CD4-positive, alpha-beta T cell treated with Interleukin-15 for 1 hour (primary cell): Measurements from ENCODE around the gene ACOT13.
"Not testable (repeated sequence)": the region's sequence is repeated elsewhere in the genome, so short reads cannot be mapped to it uniquely, and the experiment has no call there.

Experiments used
- DNase-seq: peaks from one replicate; pipeline ENCODE4 v3.0.0-alpha.2; 2020

Gene ACOT13

GRCh38 chr6:24663189-24663588 is 3.7 kb upstream of the ACOT13 start:
- no peak for DNase-seq

GRCh38 chr6:24664046-24664987 is 2.6 kb upstream of the ACOT13 start:
- no peak for DNase-seq

GRCh38 chr6:24666097-24666640 is 708 bp upstream of the ACOT13 start:
- DNase-seq = peak; percentile 41

GRCh38 chr6:24667378-24667803 is 514 bp downstream of the ACOT13 start:
- DNase-seq = no peak

- DNase-seq = not testable (repeated sequence)
These were observed 1.5 kb downstream of the ACOT13 start for GRCh38 chr6:24668066-24668996.

GRCh38 chr6:24668997-24669361 is 2.1 kb downstream of the ACOT13 start:
- DNase-seq = no peak

GRCh38 chr6:24670492-24670891 is 3.6 kb downstream of the ACOT13 start:
- not testable (repeated sequence) for DNase-seq

GRCh38 chr6:24671077-24671476 is 4.2 kb downstream of the ACOT13 start:
- not testable (repeated sequence) for DNase-seq

- no peak for DNase-seq
These were observed 5.8 kb downstream of the ACOT13 start for GRCh38 chr6:24672620-24673182.

- DNase-seq = no peak
These were observed 6.7 kb downstream of the ACOT13 start for GRCh38 chr6:24673625-24674024.

GRCh38 chr6:24678792-24679352 is 12.0 kb downstream of the ACOT13 start:
- not testable (repeated sequence) for DNase-seq

- DNase-seq = no peak
These were observed 13.7 kb downstream of the ACOT13 start for GRCh38 chr6:24680582-24680981.

- DNase-seq = no peak
These were observed 16.7 kb downstream of the ACOT13 start for GRCh38 chr6:24683297-24684296.

GRCh38 chr6:24686408-24686807 is 19.5 kb downstream of the ACOT13 start:
- DNase-seq = no peak

- DNase-seq = no peak
These were observed 20.1 kb downstream of the ACOT13 start for GRCh38 chr6:24686946-24687345.

GRCh38 chr6:24689964-24690363 is 23.1 kb downstream of the ACOT13 start:
- no peak for DNase-seq

- DNase-seq = no peak
These were observed 23.7 kb downstream of the ACOT13 start for GRCh38 chr6:24690593-24690992.

- DNase-seq = no peak
These were observed 24.7 kb downstream of the ACOT13 start for GRCh38 chr6:24691550-24691949.

- DNase-seq = no peak
These were observed 25.1 kb downstream of the ACOT13 start for GRCh38 chr6:24692003-24692402.

GRCh38 chr6:24692415-24692814 is 25.5 kb downstream of the ACOT13 start:
- DNase-seq = no peak
